Naive thymus-derived CD8-positive, alpha-beta T cell (primary cell): ENCODE results near the gene LSP1. TPM values are rescaled to one million over a fixed set of nuclear protein-coding genes. Genes with fewer than 3 reads are reported as not detected.
"Not testable (repeated sequence)": the region's sequence is repeated elsewhere in the genome, so short reads cannot be mapped to it uniquely, and the experiment has no call there.

Experiments used
- ATAC-seq, 2 donors: fragments of 150-1000 bp; cut with Tn5 transposase in 1 of 2; sonication (Bioruptor Pico), chemical (Tn5 transposase) in 1 of 2; 1 replicate in 1 of 2; 2 replicates in 1 of 2; pipeline ENCODE4 v1.10.0; 2021; ENCODE audit warnings: mild to moderate bottlenecking in 2 of 2, moderate library complexity in 2 of 2
- POLR2A ChIA-PET: fragments of 350-600 bp; sonication (Branson Sonifier 250); formaldehyde crosslinking; loops from one replicate; lab custom pipeline; 2021; ENCODE audit warnings: antibody characterized with exemption; lab: Charles Lee
- DNase-seq, 10 donors: peaks; one replicate each; pipeline versions ENCODE4 v3.0.0 to v3.0.0-alpha.2; 2020 to 2022
- H3K27ac Mint-ChIP-seq, 10 donors: one replicate each; pipeline ENCODE4 v1.8.0; 2020 to 2022; ENCODE audit warnings: mild to moderate bottlenecking in 10 of 10, mixed read lengths in 10 of 10, moderate library complexity in 4 of 10, inconsistent platforms in 1 of 10
- H3K27me3 Mint-ChIP-seq, 5 donors: one replicate each; pipeline ENCODE4 v1.8.0; 2021 to 2022; ENCODE audit warnings: mixed read lengths in 5 of 5
- H3K36me3 Mint-ChIP-seq, 3 donors: one replicate each; pipeline ENCODE4 v1.8.0; 2020 to 2022; ENCODE audit warnings: mixed read lengths in 3 of 3, mild to moderate bottlenecking in 2 of 3, inconsistent platforms in 1 of 3
- H3K4me1 Mint-ChIP-seq, 4 donors: one replicate each; pipeline ENCODE4 v1.8.0; 2021 to 2022; ENCODE audit warnings: mixed read lengths in 4 of 4
- H3K4me3 Mint-ChIP-seq, 10 donors: one replicate each; pipeline ENCODE4 v1.8.0; 2020 to 2022; ENCODE audit warnings: mild to moderate bottlenecking in 10 of 10, mixed read lengths in 10 of 10, moderate library complexity in 6 of 10, inconsistent platforms in 1 of 10
- H3K9me3 Mint-ChIP-seq, 9 donors: one replicate each; pipeline ENCODE4 v1.8.0; 2020 to 2022; ENCODE audit warnings: mixed read lengths in 9 of 9, mild to moderate bottlenecking in 3 of 9, inconsistent platforms in 1 of 9, moderate library complexity in 1 of 9
- polyA plus RNA-seq, 3 donors: library from polyadenylated mRNA; unstranded; fragments of 300-500 nt; fragmentation: Illumina TruSeq; gene quantifications; one replicate each; pipeline ENCODE4 v1.2.3, GENCODE V29; 2021
- total RNA-seq, 8 experiments: library from RNA in 2 of 8; stranded (reverse) in 2 of 8; gene quantifications; one replicate each; pipeline ENCODE4 v1.2.3 and lab custom pipeline; 2021 to 2026

LSP1 gene
- total RNA-seq (100 to 1,000 TPM; 287 to 295 TPM), polyA plus RNA-seq (100 to 1,000 TPM; 326 to 438 (median 338) TPM), total RNA-seq (lab: John Stamatoyannopoulos, UW) (25.5 to 247 (median 200) reads per million in 6 experiments)

GRCh38 chr11:1852877-1853276 lies at the start of gene LSP1:
TSS of gene LSP1 (plus strand) at chr11:1853084. CDS start at chr11:1853145, 61 bp downstream.
- Mint-ChIP-seq H3K9me3 (no peaks in the 10 kb centered on the region), H3K27ac (peak within 1 kb of the TSS; percentile 93 to 100 (median 98)), H3K4me1 (peaks cover 14 to 77% (median 75%) of the 10 kb centered on the region in 4 donors), H3K36me3 (peaks cover 0 to 4% (median 3%) of the 10 kb centered on the region in 3 donors), H3K27me3 (no peaks in the 10 kb centered on the region), H3K4me3 (peak within 1 kb of the TSS; percentile 95 to 100 (median 99))
- peak; percentile 51 to 92 (median 82) for DNase-seq
- ATAC-seq, result peak; percentile 69 to 76
- POLR2A ChIA-PET, result interaction anchor here (0.6 to 12.6 kb wide), 17 partner anchors 11 to 154 kb away, joined by 3 to 163 read pairs (median 8); partner anchors contain the start of genes MRPL23, PRR33 and TNNI2

GRCh38 chr11:1803246-1803645 lies 49.6 kb upstream of the LSP1 start:
- no peak overlapping the region for H3K27ac Mint-ChIP-seq
- ATAC-seq (no peak), DNase-seq (no peak)
- no peaks in the 10 kb centered on the region for H3K9me3 Mint-ChIP-seq
- H3K4me1 Mint-ChIP-seq, result peaks cover 0 to 1% (median 0%) of the 10 kb centered on the region in 4 donors
- POLR2A ChIA-PET, result no interaction called here
- no peak overlapping the region for H3K4me3 Mint-ChIP-seq
- H3K27me3 Mint-ChIP-seq, result peaks cover 0 to 15% (median 9%) of the 10 kb centered on the region in 5 donors
- H3K36me3 Mint-ChIP-seq, result no peaks in the 10 kb centered on the region

- POLR2A ChIA-PET, H3K27ac Mint-ChIP-seq, ATAC-seq: not testable (repeated sequence)
Observed at GRCh38 chr11:1803835-1804519, 48.9 kb upstream of the LSP1 start.

GRCh38 chr11:1805525-1805924 lies 47.4 kb upstream of the LSP1 start:
- H3K27me3 Mint-ChIP-seq, result peaks cover 0 to 17% (median 9%) of the 10 kb centered on the region in 5 donors
- POLR2A ChIA-PET, result interaction anchor here (0.5 kb wide), 1 partner anchor 13 kb away, joined by 3 read pairs; no protein-coding TSS in a partner anchor
- no peaks in the 10 kb centered on the region for H3K36me3 Mint-ChIP-seq
- H3K27ac Mint-ChIP-seq, result no peak overlapping the region
- H3K4me3 Mint-ChIP-seq, result no peak overlapping the region
- peaks cover 0 to 4% (median 0%) of the 10 kb centered on the region in 4 donors for H3K4me1 Mint-ChIP-seq
- peaks cover 0 to 2% (median 0%) of the 10 kb centered on the region in 9 donors for H3K9me3 Mint-ChIP-seq
- ATAC-seq (no peak), DNase-seq (no peak)

More at GRCh38 chr11:1803835-1804519, 48.9 kb upstream of the LSP1 start:
- not testable (repeated sequence) for H3K4me1 Mint-ChIP-seq, H3K4me3 Mint-ChIP-seq, H3K36me3 Mint-ChIP-seq, DNase-seq, H3K9me3 Mint-ChIP-seq
- peaks cover 0 to 15% (median 9%) of the 10 kb centered on the region in 5 donors for H3K27me3 Mint-ChIP-seq

GRCh38 chr11:1807264-1807995 lies 45.5 kb upstream of the LSP1 start:
- no peak for ATAC-seq
- peaks cover 0 to 3% (median 0%) of the 10 kb centered on the region in 3 donors for H3K36me3 Mint-ChIP-seq
- peaks cover 0 to 15% (median 11%) of the 10 kb centered on the region in 5 donors for H3K27me3 Mint-ChIP-seq
- no peak overlapping the region for H3K27ac Mint-ChIP-seq
- POLR2A ChIA-PET, result no interaction called here
- H3K9me3 Mint-ChIP-seq, result peaks cover 0 to 2% (median 0%) of the 10 kb centered on the region in 9 donors
- H3K4me1 Mint-ChIP-seq, result peaks cover 0 to 4% (median under 1%) of the 10 kb centered on the region in 4 donors
- H3K4me3 Mint-ChIP-seq, result no peak overlapping the region
- no peak for DNase-seq

- H3K27me3 Mint-ChIP-seq, result peaks cover 0 to 16% (median 1%) of the 10 kb centered on the region in 5 donors
- H3K27ac Mint-ChIP-seq, result no peak overlapping the region
- H3K4me1 Mint-ChIP-seq, result peaks cover 0 to 4% (median under 1%) of the 10 kb centered on the region in 4 donors
- DNase-seq (no peak), ATAC-seq (no peak)
- no peak overlapping the region for H3K4me3 Mint-ChIP-seq
- H3K9me3 Mint-ChIP-seq, result peaks cover 0 to 4% (median 0%) of the 10 kb centered on the region in 9 donors
- POLR2A ChIA-PET, result no interaction called here
- H3K36me3 Mint-ChIP-seq, result peaks cover 0 to 4% (median 0%) of the 10 kb centered on the region in 3 donors
Observed at GRCh38 chr11:1810761-1811160, 42.1 kb upstream of the LSP1 start.

GRCh38 chr11:1812274-1812673 lies 40.6 kb upstream of the LSP1 start:
- ATAC-seq, result no peak
- Mint-ChIP-seq H3K27me3 (peaks cover 0 to 16% (median 1%) of the 10 kb centered on the region in 5 donors), H3K27ac (no peak overlapping the region), H3K36me3 (peaks cover 0 to 4% (median 0%) of the 10 kb centered on the region in 3 donors), H3K4me1 (peaks cover 0 to 4% (median under 1%) of the 10 kb centered on the region in 4 donors), H3K4me3 (no peak overlapping the region), H3K9me3 (peaks cover 0 to 8% (median under 1%) of the 10 kb centered on the region in 9 donors)
- DNase-seq, result no peak
- POLR2A ChIA-PET, result no interaction called here

GRCh38 chr11:1812801-1813200 lies 40.1 kb upstream of the LSP1 start:
- Mint-ChIP-seq H3K4me1 (peaks cover 0 to 4% (median under 1%) of the 10 kb centered on the region in 4 donors), H3K36me3 (peaks cover 0 to 5% (median 4%) of the 10 kb centered on the region in 3 donors), H3K27ac (peak overlapping the region in 1 of 10 donors; percentile 64), H3K9me3 (peaks cover 0 to 12% (median 3%) of the 10 kb centered on the region in 9 donors), H3K4me3 (no peak overlapping the region), H3K27me3 (peaks cover 0 to 16% (median 1%) of the 10 kb centered on the region in 5 donors)
- ATAC-seq, result no peak
- POLR2A ChIA-PET, result no interaction called here
- no peak for DNase-seq

GRCh38 chr11:1813356-1813755 lies 39.5 kb upstream of the LSP1 start:
- Mint-ChIP-seq H3K27ac (peak overlapping the region in 1 of 10 donors; percentile 64), H3K27me3 (peaks cover 0 to 16% (median 1%) of the 10 kb centered on the region in 5 donors), H3K9me3 (peaks cover 0 to 13% (median 3%) of the 10 kb centered on the region in 9 donors)
- H3K4me3 Mint-ChIP-seq, ATAC-seq, H3K4me1 Mint-ChIP-seq, DNase-seq, POLR2A ChIA-PET, H3K36me3 Mint-ChIP-seq: not testable (repeated sequence)

- POLR2A ChIA-PET, result no interaction called here
- Mint-ChIP-seq H3K4me3 (no peak overlapping the region), H3K27ac (no peak overlapping the region), H3K9me3 (peaks cover 0 to 22% (median 6%) of the 10 kb centered on the region in 9 donors), H3K27me3 (peaks cover 0 to 11% (median 1%) of the 10 kb centered on the region in 5 donors), H3K4me1 (peaks cover 0 to 2% (median under 1%) of the 10 kb centered on the region in 4 donors), H3K36me3 (peaks cover 0 to 12% (median 4%) of the 10 kb centered on the region in 3 donors)
- DNase-seq, result no peak
- ATAC-seq, result no peak
Observed at GRCh38 chr11:1814691-1815090, 38.2 kb upstream of the LSP1 start.

GRCh38 chr11:1815311-1815710 lies 37.6 kb upstream of the LSP1 start:
- Mint-ChIP-seq H3K4me1 (peaks cover 0 to 2% (median 0%) of the 10 kb centered on the region in 4 donors), H3K27ac (no peak overlapping the region), H3K27me3 (peaks cover 0 to 11% (median 1%) of the 10 kb centered on the region in 5 donors), H3K36me3 (peaks cover 0 to 12% (median 4%) of the 10 kb centered on the region in 3 donors), H3K9me3 (peaks cover 0 to 23% (median 10%) of the 10 kb centered on the region in 9 donors), H3K4me3 (no peak overlapping the region)
- ATAC-seq, result no peak
- DNase-seq, result no peak
- POLR2A ChIA-PET, result no interaction called here

GRCh38 chr11:1815751-1816150 lies 37.1 kb upstream of the LSP1 start:
- H3K36me3 Mint-ChIP-seq, result peaks cover 0 to 12% (median 4%) of the 10 kb centered on the region in 3 donors
- peaks cover 0 to 2% (median 0%) of the 10 kb centered on the region in 4 donors for H3K4me1 Mint-ChIP-seq
- no peak overlapping the region for H3K4me3 Mint-ChIP-seq
- H3K27me3 Mint-ChIP-seq, result peaks cover 0 to 11% (median 1%) of the 10 kb centered on the region in 5 donors
- POLR2A ChIA-PET, result no interaction called here
- peaks cover 0 to 23% (median 10%) of the 10 kb centered on the region in 9 donors for H3K9me3 Mint-ChIP-seq
- no peak overlapping the region for H3K27ac Mint-ChIP-seq
- no peak for DNase-seq
- ATAC-seq, result no peak
